ENCODE results near the gene GP5. TPM values are rescaled to one million over a fixed set of nuclear protein-coding genes. Genes with fewer than 3 reads are reported as not detected.
A peak's percentile ranks its signal among the peaks of the same experiment; 100 is the strongest.

The GP5 gene, protein sequence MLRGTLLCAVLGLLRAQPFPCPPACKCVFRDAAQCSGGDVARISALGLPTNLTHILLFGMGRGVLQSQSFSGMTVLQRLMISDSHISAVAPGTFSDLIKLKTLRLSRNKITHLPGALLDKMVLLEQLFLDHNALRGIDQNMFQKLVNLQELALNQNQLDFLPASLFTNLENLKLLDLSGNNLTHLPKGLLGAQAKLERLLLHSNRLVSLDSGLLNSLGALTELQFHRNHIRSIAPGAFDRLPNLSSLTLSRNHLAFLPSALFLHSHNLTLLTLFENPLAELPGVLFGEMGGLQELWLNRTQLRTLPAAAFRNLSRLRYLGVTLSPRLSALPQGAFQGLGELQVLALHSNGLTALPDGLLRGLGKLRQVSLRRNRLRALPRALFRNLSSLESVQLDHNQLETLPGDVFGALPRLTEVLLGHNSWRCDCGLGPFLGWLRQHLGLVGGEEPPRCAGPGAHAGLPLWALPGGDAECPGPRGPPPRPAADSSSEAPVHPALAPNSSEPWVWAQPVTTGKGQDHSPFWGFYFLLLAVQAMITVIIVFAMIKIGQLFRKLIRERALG
- 3.8 TPM for total RNA-seq

DNA sequence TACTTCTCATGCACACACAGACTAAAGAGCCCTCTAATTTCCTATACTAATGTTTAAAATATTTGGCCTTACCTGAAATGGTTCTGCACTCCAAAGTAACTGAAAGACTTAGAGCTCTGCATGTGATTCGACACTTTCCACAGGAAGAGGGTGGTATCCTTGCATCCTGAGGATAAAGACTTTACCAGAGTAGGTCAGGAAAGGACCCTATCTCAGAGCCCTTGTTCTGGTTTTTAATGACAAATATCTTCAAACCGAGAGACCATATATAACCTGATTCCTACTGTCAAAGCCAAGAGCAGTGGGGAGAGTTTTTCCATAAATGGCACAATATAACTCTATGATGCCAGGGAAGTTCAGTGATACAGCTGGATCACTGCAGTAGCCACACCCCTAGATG lies at the start of gene GP5:
TSS of gene GP5 (minus strand) at position 101 of the 400 bp plus-strand sequence. CDS start 984 bp downstream, outside the sequence.
- Histone ChIP-seq H3K4me1 (ENCODE audit: insufficient read depth, low read length) (peaks cover 28% of the 10 kb centered on the region), H3K9me3 (ENCODE audit: low read depth, low read length) (no peaks in the 10 kb centered on the region), H3K4me3 (ENCODE audit: low read length) (peak within 1 kb of the TSS; percentile 19), H3K27me3 (ENCODE audit: insufficient read depth, low read length) (peaks cover 36% of the 10 kb centered on the region)

DNA sequence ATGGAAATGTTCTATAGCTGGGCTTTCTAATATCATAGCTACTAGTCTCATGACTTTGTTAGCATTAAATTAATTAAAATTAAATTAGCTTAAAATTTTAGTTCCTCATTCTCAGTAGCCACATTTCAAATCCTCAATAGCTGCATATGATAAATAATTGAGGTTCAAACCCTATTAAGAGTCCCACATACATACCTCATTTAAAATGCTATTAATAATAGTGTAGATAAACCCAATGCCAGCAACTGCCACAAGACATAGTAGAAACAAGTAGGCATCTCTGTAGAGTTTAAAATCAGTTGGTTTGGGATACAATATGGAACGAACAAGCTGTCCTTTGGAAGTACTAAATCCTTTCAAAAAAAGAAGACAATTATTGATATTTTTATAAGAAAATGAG lies 48.6 kb upstream of the GP5 start:
- Histone ChIP-seq H3K4me1 (ENCODE audit: insufficient read depth, low read length) (no peaks in the 10 kb centered on the region), H3K27me3 (ENCODE audit: insufficient read depth, low read length) (no peaks in the 10 kb centered on the region), H3K9me3 (ENCODE audit: low read depth, low read length) (no peaks in the 10 kb centered on the region), H3K4me3 (ENCODE audit: low read length) (no peak overlapping the region)

DNA sequence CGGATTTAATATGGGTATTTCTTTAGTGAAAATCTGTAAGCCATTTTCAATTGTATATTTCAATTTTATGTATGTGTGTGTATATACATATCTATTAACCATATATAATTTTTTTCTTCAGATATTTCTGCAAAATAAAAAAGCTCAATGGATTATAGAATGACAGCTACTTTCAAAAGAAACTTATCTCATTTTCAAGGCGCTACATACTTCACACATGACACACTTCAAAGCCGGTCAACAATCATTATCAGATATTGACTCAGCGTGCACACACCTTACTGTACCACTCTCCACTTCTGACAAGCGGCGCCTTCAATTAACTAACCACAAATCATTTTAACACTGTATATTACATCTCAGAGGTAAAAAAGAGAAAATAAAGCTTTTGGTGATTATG lies 48.1 kb upstream of the GP5 start:
- Histone ChIP-seq H3K4me1 (ENCODE audit: insufficient read depth, low read length) (no peaks in the 10 kb centered on the region), H3K4me3 (ENCODE audit: low read length) (no peak overlapping the region), H3K27me3 (ENCODE audit: insufficient read depth, low read length) (no peaks in the 10 kb centered on the region), H3K9me3 (ENCODE audit: low read depth, low read length) (no peaks in the 10 kb centered on the region)

DNA sequence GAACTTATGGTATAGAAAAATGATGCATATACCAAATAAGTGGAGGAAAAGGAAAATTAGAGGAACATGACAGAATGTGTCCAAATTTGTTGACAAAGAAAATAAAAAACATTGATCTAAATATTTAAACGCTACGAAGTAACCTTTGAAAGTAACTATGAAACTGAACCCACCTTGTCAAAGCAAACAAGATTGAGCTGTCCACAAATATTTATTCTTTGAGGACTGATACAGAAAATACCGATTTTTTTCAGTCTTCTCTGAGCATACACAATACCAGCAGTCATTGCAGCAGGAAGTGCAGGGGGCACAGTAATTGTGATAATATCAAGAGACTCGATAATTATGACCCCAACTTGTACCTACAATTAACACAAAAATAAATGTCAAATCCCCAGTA lies 47.7 kb upstream of the GP5 start:
- Histone ChIP-seq H3K9me3 (ENCODE audit: low read depth, low read length) (no peaks in the 10 kb centered on the region), H3K4me3 (ENCODE audit: low read length) (no peak overlapping the region), H3K27me3 (ENCODE audit: insufficient read depth, low read length) (no peaks in the 10 kb centered on the region), H3K4me1 (ENCODE audit: insufficient read depth, low read length) (no peaks in the 10 kb centered on the region)

DNA sequence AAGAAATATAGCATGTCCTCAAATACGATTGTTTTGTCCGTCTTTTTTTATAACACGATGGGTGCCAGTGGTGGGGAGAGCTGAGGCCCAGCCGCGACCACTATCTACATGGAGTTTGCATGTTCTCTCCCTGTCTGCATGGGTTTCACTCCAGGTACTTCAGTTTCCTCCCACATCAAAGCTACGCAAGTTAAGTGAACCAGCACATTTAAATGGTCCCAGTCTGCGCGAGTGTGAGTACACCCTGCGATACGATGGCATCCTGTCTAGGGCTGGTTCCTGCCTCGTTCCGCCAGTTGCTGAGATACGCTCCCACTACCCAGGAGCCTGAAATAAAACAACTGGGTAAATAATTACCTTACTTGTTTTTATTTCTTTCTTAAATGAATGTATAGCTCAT lies 47.1 kb upstream of the GP5 start:
- no peak overlapping the region for H3K4me3 ChIP-seq (ENCODE audit: low read length)

DNA sequence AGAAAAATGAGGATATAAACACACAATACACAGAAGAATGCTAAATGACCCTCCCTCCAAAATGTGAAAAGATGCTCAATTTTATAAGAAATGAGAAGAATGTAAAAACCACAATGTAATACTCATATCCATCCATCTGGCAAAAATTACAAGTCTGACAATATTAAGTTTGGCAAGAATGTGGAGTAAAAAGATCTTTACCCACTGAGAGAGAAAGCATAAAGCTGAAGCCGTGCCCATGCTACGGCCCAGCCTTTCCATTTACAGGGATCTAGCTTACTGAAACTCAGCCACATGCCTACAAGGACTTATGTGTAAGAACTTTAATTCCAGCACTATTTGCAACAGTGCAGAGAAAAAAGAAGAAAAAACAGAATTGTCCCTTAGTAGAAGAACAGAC lies 44.8 kb upstream of the GP5 start:
- H3K27me3 ChIP-seq (ENCODE audit: insufficient read depth, low read length), result no peaks in the 10 kb centered on the region
- no peaks in the 10 kb centered on the region for H3K4me1 ChIP-seq (ENCODE audit: insufficient read depth, low read length)
- no peak overlapping the region for H3K4me3 ChIP-seq (ENCODE audit: low read length)
- no peaks in the 10 kb centered on the region for H3K9me3 ChIP-seq (ENCODE audit: low read depth, low read length)

More for the DNA sequence above, 47.1 kb upstream of the GP5 start:
- Histone ChIP-seq H3K27me3 (ENCODE audit: insufficient read depth, low read length) (no peaks in the 10 kb centered on the region), H3K9me3 (ENCODE audit: low read depth, low read length) (no peaks in the 10 kb centered on the region), H3K4me1 (ENCODE audit: insufficient read depth, low read length) (no peaks in the 10 kb centered on the region)

DNA sequence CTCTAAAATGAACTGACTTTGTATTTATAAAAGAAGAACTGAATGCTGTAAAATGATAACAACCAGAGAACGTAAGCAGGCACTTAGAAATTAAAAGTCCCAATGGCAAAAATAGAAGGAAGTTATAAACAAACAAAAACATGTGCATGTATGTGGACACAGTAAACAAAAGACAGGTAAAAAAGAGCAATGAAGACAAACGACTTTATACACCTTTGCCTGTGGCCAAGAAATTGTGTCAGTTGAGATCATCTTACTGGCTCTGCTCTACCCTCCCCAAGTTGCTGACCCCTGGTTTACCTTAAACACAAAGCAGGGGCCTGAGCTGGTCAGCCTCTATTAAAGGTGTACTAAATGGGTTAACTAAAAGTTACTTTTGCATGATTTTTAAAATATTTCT lies 41.7 kb upstream of the GP5 start:
- no peaks in the 10 kb centered on the region for H3K27me3 ChIP-seq (ENCODE audit: insufficient read depth, low read length)
- peaks cover 4% of the 10 kb centered on the region for H3K4me1 ChIP-seq (ENCODE audit: insufficient read depth, low read length)
- H3K9me3 ChIP-seq (ENCODE audit: low read depth, low read length), result no peaks in the 10 kb centered on the region
- H3K4me3 ChIP-seq (ENCODE audit: low read length), result no peak overlapping the region

DNA sequence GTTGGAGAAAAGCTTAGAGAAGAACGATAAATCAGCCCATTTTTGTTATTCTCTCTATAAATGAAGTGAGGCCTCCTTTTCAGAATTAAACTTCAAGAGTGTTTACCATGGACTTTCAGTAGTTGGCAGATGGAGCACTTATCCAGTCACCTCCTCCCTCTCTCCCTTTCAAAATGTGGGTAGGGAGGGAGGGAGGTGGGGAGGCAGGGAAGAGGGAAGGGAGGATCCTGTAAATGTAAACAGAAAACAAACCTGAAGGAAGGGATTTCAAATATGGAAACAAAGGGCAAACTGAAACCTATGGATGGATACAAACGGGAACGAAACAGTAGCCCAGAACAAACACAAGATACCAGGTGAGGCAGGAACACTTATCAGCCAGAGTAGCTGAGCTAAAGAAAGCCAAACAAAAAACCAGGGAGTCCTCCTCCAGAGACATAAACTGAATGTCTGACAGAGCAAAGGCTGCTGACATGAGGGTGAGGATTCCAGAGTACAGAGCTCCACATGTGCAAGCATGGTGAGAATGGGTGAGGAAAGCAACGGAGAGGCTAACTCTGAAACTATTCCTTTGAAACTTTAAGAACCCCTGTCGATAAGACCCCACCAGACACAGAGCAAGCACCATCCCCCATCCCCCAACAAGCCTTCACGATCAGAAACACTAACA lies 41.0 kb upstream of the GP5 start:
- no peaks in the 10 kb centered on the region for H3K9me3 ChIP-seq (ENCODE audit: low read depth, low read length)
- H3K27me3 ChIP-seq (ENCODE audit: insufficient read depth, low read length), result no peaks in the 10 kb centered on the region
- no peak overlapping the region for H3K4me3 ChIP-seq (ENCODE audit: low read length)
- peaks cover 4% of the 10 kb centered on the region for H3K4me1 ChIP-seq (ENCODE audit: insufficient read depth, low read length)

DNA sequence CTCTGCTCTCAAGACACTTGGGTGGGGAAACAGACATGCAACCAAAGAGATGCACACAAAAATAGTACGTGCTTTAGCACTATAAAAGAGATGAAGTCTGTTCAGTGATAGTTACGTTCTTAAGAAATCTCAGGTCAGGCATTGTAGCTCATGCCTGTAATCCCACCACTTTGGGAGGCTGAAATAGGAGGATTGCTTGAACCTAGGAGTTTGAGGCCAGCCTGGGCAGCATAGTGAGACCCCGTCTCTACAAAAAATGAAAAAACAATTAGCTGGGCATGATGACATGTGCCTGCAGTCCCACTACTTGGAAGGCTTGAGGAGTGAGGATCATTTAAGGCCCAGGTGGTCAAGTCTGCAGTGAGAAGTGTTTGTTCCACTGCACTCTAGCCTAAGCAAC lies 35.4 kb upstream of the GP5 start:
- H3K4me3 ChIP-seq (ENCODE audit: low read length), result no peak overlapping the region
- no peaks in the 10 kb centered on the region for H3K9me3 ChIP-seq (ENCODE audit: low read depth, low read length)

DNA sequence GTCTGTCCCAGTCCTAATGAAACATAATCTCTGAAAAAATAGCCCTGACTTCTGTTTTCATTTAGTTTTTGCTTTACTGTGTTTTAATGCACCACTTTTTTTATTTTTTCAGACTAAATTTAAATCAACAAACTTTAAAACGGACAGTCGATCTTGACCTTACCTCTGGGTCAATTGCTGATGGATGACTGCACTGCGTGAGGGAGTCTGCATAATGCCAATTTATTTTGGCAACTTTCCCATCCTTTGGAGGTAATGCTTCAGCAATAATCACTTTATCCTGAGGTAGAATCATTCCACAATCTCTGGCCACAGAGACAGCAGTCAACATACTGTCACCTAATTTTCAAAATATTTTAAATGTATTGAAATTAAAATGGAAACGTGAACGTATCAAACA lies 32.5 kb upstream of the GP5 start:
- no peaks in the 10 kb centered on the region for H3K27me3 ChIP-seq (ENCODE audit: insufficient read depth, low read length)
- H3K9me3 ChIP-seq (ENCODE audit: low read depth, low read length), result no peaks in the 10 kb centered on the region
- no peak overlapping the region for H3K4me3 ChIP-seq (ENCODE audit: low read length)
- H3K4me1 ChIP-seq (ENCODE audit: insufficient read depth, low read length), result no peaks in the 10 kb centered on the region

More for the DNA sequence above, 35.4 kb upstream of the GP5 start:
- Histone ChIP-seq H3K4me1 (ENCODE audit: insufficient read depth, low read length) (peaks cover 4% of the 10 kb centered on the region), H3K27me3 (ENCODE audit: insufficient read depth, low read length) (no peaks in the 10 kb centered on the region)

DNA sequence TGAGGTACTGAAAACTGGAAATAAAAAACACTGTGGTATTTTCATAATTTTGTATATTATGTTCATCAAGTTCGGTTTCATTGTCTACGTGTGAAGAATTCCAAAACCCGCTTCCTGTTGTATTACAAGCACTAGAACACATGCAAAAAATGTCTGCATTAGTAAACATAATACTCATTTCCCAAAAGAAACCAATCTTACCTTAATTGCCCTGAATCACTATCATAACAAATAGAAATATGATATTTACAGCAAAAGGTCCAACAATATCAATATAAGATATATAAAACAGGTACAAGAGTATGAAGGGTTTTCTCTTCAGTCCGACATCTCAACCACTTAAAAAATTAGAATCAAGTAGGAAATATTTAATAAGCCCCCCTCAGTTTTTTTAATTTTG lies 26.3 kb upstream of the GP5 start:
- H3K27me3 ChIP-seq (ENCODE audit: insufficient read depth, low read length), result no peaks in the 10 kb centered on the region
- no peaks in the 10 kb centered on the region for H3K4me1 ChIP-seq (ENCODE audit: insufficient read depth, low read length)
- no peaks in the 10 kb centered on the region for H3K9me3 ChIP-seq (ENCODE audit: low read depth, low read length)
- no peak overlapping the region for H3K4me3 ChIP-seq (ENCODE audit: low read length)

DNA sequence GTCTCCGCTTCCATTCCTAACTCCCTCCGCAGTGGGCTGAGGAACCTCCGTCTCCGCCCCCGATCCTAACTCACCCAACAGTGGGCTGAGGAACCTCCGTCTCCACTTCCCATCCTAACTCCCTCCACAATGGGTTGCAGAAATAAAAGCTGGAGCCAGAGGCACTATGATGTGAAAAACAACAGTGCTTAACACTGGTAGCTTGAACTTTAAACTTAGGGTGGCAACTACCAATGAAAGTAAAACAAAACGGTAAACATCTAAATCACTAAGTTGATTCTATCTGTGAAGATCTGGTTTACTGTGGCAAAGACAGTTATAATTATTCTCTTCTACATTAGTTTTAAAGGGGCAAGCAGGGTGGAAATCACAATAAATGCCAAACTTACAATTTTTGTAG lies 25.9 kb upstream of the GP5 start:
- no peaks in the 10 kb centered on the region for H3K9me3 ChIP-seq (ENCODE audit: low read depth, low read length)
- no peaks in the 10 kb centered on the region for H3K27me3 ChIP-seq (ENCODE audit: insufficient read depth, low read length)
- H3K4me1 ChIP-seq (ENCODE audit: insufficient read depth, low read length), result no peaks in the 10 kb centered on the region
- H3K4me3 ChIP-seq (ENCODE audit: low read length), result no peak overlapping the region

DNA sequence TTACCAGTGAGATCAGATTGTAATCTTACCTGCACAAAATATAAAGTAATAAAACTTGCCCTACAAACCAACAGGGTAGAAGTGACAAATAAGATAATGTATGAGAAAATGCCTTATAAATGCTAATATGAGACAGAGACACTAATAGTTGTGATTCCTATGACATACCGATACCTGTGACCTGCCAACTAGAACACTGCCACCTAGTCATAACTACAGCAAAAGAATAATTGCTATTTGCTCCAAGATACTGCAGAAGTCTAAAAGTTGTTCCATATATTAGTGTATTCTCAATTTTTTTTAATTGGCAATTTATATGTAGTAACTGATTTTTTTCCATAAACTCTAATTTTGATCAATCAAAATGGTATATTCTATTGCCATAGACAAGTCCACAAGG lies 25.3 kb upstream of the GP5 start:
- H3K4me1 ChIP-seq (ENCODE audit: insufficient read depth, low read length), result no peaks in the 10 kb centered on the region
- no peaks in the 10 kb centered on the region for H3K27me3 ChIP-seq (ENCODE audit: insufficient read depth, low read length)
- H3K4me3 ChIP-seq (ENCODE audit: low read length), result no peak overlapping the region
- H3K9me3 ChIP-seq (ENCODE audit: low read depth, low read length), result no peaks in the 10 kb centered on the region

DNA sequence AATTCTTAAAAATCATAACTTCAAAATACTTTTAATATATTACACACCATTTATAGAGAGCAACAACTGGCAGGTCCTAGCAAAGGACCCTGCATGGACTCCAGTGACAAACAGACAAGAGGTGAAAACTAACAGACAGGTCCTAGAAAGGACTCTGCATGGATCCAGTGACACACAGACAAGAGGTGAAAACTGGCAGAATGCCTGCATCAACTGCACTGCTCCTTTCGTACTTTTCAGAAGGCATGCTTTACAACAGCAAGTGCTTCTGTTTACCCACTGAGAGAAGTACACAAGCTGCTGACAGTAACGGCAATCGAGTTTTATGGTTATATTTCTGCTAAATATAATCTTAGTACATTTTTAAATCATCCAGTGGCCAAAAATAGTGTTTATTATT lies 24.3 kb upstream of the GP5 start:
- Histone ChIP-seq H3K9me3 (ENCODE audit: low read depth, low read length) (no peaks in the 10 kb centered on the region), H3K27me3 (ENCODE audit: insufficient read depth, low read length) (no peaks in the 10 kb centered on the region), H3K4me3 (ENCODE audit: low read length) (no peak overlapping the region), H3K4me1 (ENCODE audit: insufficient read depth, low read length) (no peaks in the 10 kb centered on the region)

DNA sequence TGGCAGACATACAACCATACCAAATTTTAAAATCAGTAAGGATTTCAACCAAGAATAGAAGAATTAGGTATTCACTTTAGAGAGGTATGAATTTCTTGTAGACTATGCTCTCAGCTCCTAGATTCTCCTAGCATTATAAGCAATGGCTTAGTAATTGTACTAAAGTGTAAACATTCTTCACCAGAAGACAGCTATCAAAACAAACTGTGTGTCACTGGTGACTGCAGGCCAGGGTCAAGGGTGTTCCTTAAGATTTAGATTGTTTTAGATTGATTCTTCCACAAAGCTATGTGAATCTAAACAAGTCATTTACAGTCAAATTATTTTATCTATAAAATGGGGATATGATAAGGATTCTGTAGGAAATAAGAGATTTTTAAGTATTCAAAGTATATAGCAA lies 23.1 kb upstream of the GP5 start:
- no peaks in the 10 kb centered on the region for H3K9me3 ChIP-seq (ENCODE audit: low read depth, low read length)
- H3K4me3 ChIP-seq (ENCODE audit: low read length), result no peak overlapping the region
- no peaks in the 10 kb centered on the region for H3K27me3 ChIP-seq (ENCODE audit: insufficient read depth, low read length)
- H3K4me1 ChIP-seq (ENCODE audit: insufficient read depth, low read length), result no peaks in the 10 kb centered on the region
